ENCODE results near the gene NECAB2. TPM values are rescaled to one million over a fixed set of nuclear protein-coding genes. Genes with fewer than 3 reads are reported as not detected.

The NECAB2 gene
- total and polyA plus RNA-seq, 2 experiments from 2014 or later: 1.6 to 5.1 TPM

- TF ChIP-seq CREB1 (CRISPR knock-in tag; IDR thresholded peaks at IDR 0.05; ENCODE audit: low read depth): no peak
- no peak for TF ChIP-seq STAT1 (IDR thresholded peaks at IDR 0.05; ENCODE audit: unreplicated experiment)
- Histone ChIP-seq H3K79me2 (replicated peaks; ENCODE audit: insufficient read depth) (no peaks in the 10 kb centered on the region), H3K27me3 (ENCODE audit: insufficient read depth) (no peaks in the 10 kb centered on the region), H3K4me3 (no peak overlapping the region), H3K9me2 (ENCODE audit: insufficient read depth) (no peaks in the 10 kb centered on the region), H2AFZ (no peak overlapping the region), H3K4me1 (ENCODE audit: insufficient read depth) (no peaks in the 10 kb centered on the region), H3K36me3 (ENCODE audit: insufficient read depth) (no peaks in the 10 kb centered on the region), H4K20me1 (replicated peaks; ENCODE audit: insufficient read depth) (no peaks in the 10 kb centered on the region), H3K27ac (ENCODE audit: low read depth) (no peak overlapping the region), H3K4me2 (no peak overlapping the region), H3F3A (replicated peaks; ENCODE audit: low read depth) (no peaks in the 10 kb centered on the region)
- H3K4me1 Mint-ChIP-seq: peaks cover 12% of the 10 kb centered on the region
- no peak overlapping the region for H3K27ac Mint-ChIP-seq
- no peaks in the 10 kb centered on the region for H3K9me3 Mint-ChIP-seq
- ATAC-seq (no peak), DNase-seq (ENCODE audit: low spot score) (no peak)
- H3K27me3 Mint-ChIP-seq (ENCODE audit: insufficient read depth, low read depth, poor library complexity): peaks cover 25% of the 10 kb centered on the region
- H3K36me3 Mint-ChIP-seq (ENCODE audit: low read depth): no peaks in the 10 kb centered on the region; the same call in 1 of the 3 replicates
- H3K4me3 Mint-ChIP-seq: no peak overlapping the region
These were observed 30.8 kb upstream of the NECAB2 start for GRCh38 chr16:83937267-83937666.

DNA sequence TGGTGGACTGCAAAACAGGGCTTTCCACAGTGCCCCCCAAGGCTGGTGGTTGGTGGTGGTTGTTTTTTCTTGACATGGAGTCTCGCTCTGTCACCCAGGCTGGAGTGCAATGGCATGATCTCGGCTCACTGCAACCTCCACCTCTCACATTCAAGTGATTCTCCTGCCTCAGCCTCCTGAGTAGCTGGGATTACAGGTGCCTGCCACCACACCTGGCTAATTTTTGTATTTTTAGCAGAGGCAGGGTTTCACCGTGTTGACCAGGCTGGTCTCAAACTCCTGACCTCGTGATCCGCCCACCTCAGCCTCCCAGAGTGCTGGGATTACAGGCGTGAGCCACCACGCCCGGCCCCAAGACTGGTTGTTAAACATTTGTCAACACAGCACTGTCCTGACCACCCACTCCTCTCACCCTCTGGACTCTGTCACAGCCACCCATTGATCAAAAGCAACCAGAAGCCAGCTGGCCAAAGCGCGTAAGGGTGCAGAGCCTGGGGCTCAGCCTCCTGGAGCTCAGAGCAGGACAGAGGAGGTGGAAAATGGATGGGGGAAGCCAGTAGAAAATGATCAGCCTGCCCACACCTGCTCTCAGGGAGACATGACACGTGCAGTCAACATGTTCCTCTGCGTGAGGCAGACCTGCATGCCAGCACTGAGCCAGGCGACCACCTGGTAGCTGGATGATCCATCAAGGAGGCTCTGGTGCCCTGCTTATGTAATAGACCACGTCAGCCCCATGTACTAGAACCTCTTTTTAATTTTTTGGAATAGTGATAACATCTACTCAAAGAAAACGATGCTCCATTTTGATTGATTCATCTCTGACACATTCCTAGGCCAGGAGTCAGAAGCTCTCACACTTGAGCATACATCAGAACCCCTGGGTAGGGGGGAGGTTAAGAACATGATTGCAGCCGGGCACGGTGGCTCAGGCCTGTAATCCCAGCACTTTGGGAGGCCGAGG lies 29.8 kb upstream of the NECAB2 start:
- H3K36me3 Mint-ChIP-seq (ENCODE audit: low read depth): no peaks in the 10 kb centered on the region; the same call in 1 of the 3 replicates
- no peaks in the 10 kb centered on the region for H4K20me1 ChIP-seq (replicated peaks; ENCODE audit: insufficient read depth)
- H3K4me3 ChIP-seq: no peak overlapping the region
- H3F3A ChIP-seq (replicated peaks; ENCODE audit: low read depth): no peaks in the 10 kb centered on the region
- no peaks in the 10 kb centered on the region for H3K36me3 ChIP-seq (ENCODE audit: insufficient read depth)
- H3K9me2 ChIP-seq (ENCODE audit: insufficient read depth): no peaks in the 10 kb centered on the region
- no peaks in the 10 kb centered on the region for H3K9me3 Mint-ChIP-seq
- no peak overlapping the region for H3K27ac ChIP-seq (ENCODE audit: low read depth)
- peaks cover 12% of the 10 kb centered on the region for H3K4me1 Mint-ChIP-seq
- no peaks in the 10 kb centered on the region for H3K27me3 ChIP-seq (ENCODE audit: insufficient read depth)
- H2AFZ ChIP-seq: no peak overlapping the region
- H3K27ac Mint-ChIP-seq: no peak overlapping the region
- no peaks in the 10 kb centered on the region for H3K79me2 ChIP-seq (replicated peaks; ENCODE audit: insufficient read depth)
- H3K27me3 Mint-ChIP-seq (ENCODE audit: insufficient read depth, low read depth, poor library complexity): peaks cover 26% of the 10 kb centered on the region
- H3K4me1 ChIP-seq (ENCODE audit: insufficient read depth): no peaks in the 10 kb centered on the region
- no peak overlapping the region for H3K4me3 Mint-ChIP-seq
- ATAC-seq (no peak), DNase-seq (ENCODE audit: low spot score) (no peak)
- no peak overlapping the region for H3K4me2 ChIP-seq
- no peak for TF ChIP-seq STAT1 (IDR thresholded peaks at IDR 0.05; ENCODE audit: unreplicated experiment)
- TF ChIP-seq, protein P1, sequence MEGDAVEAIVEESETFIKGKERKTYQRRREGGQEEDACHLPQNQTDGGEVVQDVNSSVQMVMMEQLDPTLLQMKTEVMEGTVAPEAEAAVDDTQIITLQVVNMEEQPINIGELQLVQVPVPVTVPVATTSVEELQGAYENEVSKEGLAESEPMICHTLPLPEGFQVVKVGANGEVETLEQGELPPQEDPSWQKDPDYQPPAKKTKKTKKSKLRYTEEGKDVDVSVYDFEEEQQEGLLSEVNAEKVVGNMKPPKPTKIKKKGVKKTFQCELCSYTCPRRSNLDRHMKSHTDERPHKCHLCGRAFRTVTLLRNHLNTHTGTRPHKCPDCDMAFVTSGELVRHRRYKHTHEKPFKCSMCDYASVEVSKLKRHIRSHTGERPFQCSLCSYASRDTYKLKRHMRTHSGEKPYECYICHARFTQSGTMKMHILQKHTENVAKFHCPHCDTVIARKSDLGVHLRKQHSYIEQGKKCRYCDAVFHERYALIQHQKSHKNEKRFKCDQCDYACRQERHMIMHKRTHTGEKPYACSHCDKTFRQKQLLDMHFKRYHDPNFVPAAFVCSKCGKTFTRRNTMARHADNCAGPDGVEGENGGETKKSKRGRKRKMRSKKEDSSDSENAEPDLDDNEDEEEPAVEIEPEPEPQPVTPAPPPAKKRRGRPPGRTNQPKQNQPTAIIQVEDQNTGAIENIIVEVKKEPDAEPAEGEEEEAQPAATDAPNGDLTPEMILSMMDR (conservative IDR thresholded peaks at IDR 0.05; ENCODE audit: low read depth in 2 of 2): no peak
- no peak for TF ChIP-seq ZNF462 (CRISPR knock-in tag; IDR thresholded peaks at IDR 0.05)
- TF ChIP-seq, protein P2, sequence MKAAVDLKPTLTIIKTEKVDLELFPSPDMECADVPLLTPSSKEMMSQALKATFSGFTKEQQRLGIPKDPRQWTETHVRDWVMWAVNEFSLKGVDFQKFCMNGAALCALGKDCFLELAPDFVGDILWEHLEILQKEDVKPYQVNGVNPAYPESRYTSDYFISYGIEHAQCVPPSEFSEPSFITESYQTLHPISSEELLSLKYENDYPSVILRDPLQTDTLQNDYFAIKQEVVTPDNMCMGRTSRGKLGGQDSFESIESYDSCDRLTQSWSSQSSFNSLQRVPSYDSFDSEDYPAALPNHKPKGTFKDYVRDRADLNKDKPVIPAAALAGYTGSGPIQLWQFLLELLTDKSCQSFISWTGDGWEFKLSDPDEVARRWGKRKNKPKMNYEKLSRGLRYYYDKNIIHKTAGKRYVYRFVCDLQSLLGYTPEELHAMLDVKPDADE (IDR thresholded peaks at IDR 0.05): no peak
- TF ChIP-seq NANOG (IDR thresholded peaks at IDR 0.05; ENCODE audit: borderline replicate concordance): no peak
- TF ChIP-seq JUNB (IDR thresholded peaks at IDR 0.05; ENCODE audit: unreplicated experiment): no peak
- no peak for TF ChIP-seq ZNF114 (CRISPR knock-in tag; IDR thresholded peaks at IDR 0.05)
- TF ChIP-seq CREB1 (CRISPR knock-in tag; IDR thresholded peaks at IDR 0.05; ENCODE audit: low read depth): no peak
- no peak for TF ChIP-seq EZH2phosphoT487 (IDR thresholded peaks at IDR 0.05; ENCODE audit: unreplicated experiment)

Measured in GM23338 (cell line).